Measurements from ENCODE around the gene HACL1.

The HACL1 gene

GRCh38 chr3:15601399-15602145 is at the start of gene HACL1, which contains the start of gene BTD:
Gene HACL1 (minus strand): TSS chr3:15601569. CDS start chr3:15601463, 106 bp downstream.
Gene BTD (plus strand): TSS chr3:15601745. CDS start chr3:15635440, 33,695 bp downstream.
- TF ChIP-seq CTCF (IDR thresholded peaks at IDR 0.05; ENCODE audit: extremely low read depth, insufficient read depth, missing control alignments), result peak; percentile 28
- in situ Hi-C loops (cut with MboI; ENCODE audit: low pct_unique_long_range_greater_than_20kb, low sequenced_read_pairs, unreplicated experiment), result no loop called here
- peak; percentile 93 for DNase-seq (ENCODE audit: low spot score)

GRCh38 chr3:15649858-15650257 is 48.5 kb upstream of the HACL1 start:
- in situ Hi-C loops (cut with MboI; ENCODE audit: low pct_unique_long_range_greater_than_20kb, low sequenced_read_pairs, unreplicated experiment), result no loop called here
- DNase-seq (ENCODE audit: low spot score), result no peak
- no peak for TF ChIP-seq CTCF (IDR thresholded peaks at IDR 0.05; ENCODE audit: extremely low read depth, insufficient read depth, missing control alignments)

- TF ChIP-seq CTCF (IDR thresholded peaks at IDR 0.05; ENCODE audit: extremely low read depth, insufficient read depth, missing control alignments), result no peak
- in situ Hi-C loops (cut with MboI; ENCODE audit: low pct_unique_long_range_greater_than_20kb, low sequenced_read_pairs, unreplicated experiment), result no loop called here
- no peak for DNase-seq (ENCODE audit: low spot score)
Observed at GRCh38 chr3:15649341-15649740, 48.0 kb upstream of the HACL1 start.

- TF ChIP-seq CTCF (IDR thresholded peaks at IDR 0.05; ENCODE audit: extremely low read depth, insufficient read depth, missing control alignments), result no peak
- peak; percentile 65 for DNase-seq (ENCODE audit: low spot score)
- in situ Hi-C loops (cut with MboI; ENCODE audit: low pct_unique_long_range_greater_than_20kb, low sequenced_read_pairs, unreplicated experiment), result no loop called here
Observed at GRCh38 chr3:15647611-15648167, 46.3 kb upstream of the HACL1 start.

GRCh38 chr3:15646851-15647511 is 45.6 kb upstream of the HACL1 start:
- TF ChIP-seq CTCF (IDR thresholded peaks at IDR 0.05; ENCODE audit: extremely low read depth, insufficient read depth, missing control alignments), result no peak
- in situ Hi-C loops (cut with MboI; ENCODE audit: low pct_unique_long_range_greater_than_20kb, low sequenced_read_pairs, unreplicated experiment), result no loop called here
- DNase-seq (ENCODE audit: low spot score), result no peak

GRCh38 chr3:15645740-15646501 is 44.6 kb upstream of the HACL1 start:
- DNase-seq (ENCODE audit: low spot score), result no peak
- in situ Hi-C loops (cut with MboI; ENCODE audit: low pct_unique_long_range_greater_than_20kb, low sequenced_read_pairs, unreplicated experiment), result no loop called here
- no peak for TF ChIP-seq CTCF (IDR thresholded peaks at IDR 0.05; ENCODE audit: extremely low read depth, insufficient read depth, missing control alignments)
